Neural crest cell (in vitro differentiated cells): ENCODE results near the gene CIB2. TPM values are rescaled to one million over a fixed set of nuclear protein-coding genes. Genes with fewer than 3 reads are reported as not detected.

Experiments
- DNase-seq: peaks from one replicate; pipeline ENCODE4 v3.0.0; 2021; ENCODE audit warnings: low read depth, mixed read lengths, low spot score
- H3K27ac Mint-ChIP-seq: one replicate; pipeline ENCODE4 v1.8.0; 2021; ENCODE audit warnings: mild to moderate bottlenecking, mixed read lengths; ENCODE audit not compliant: unreplicated experiment
- H3K27me3 Mint-ChIP-seq: 2 replicates; pipeline ENCODE4 v1.8.0; 2021; ENCODE audit warnings: low read depth, mild to moderate bottlenecking, mixed read lengths
- H3K36me3 Mint-ChIP-seq: 2 replicates; pipeline ENCODE4 v1.8.0; 2021; ENCODE audit warnings: low read depth, mild to moderate bottlenecking, mixed read lengths
- H3K4me1 Mint-ChIP-seq: 2 replicates; pipeline ENCODE4 v1.8.0; 2021; ENCODE audit warnings: mixed read lengths
- H3K4me3 Mint-ChIP-seq: one replicate; pipeline ENCODE4 v1.8.0; 2021; ENCODE audit warnings: mild to moderate bottlenecking, mixed read lengths
- H3K9me3 Mint-ChIP-seq: 2 replicates; pipeline ENCODE4 v1.8.0; 2021; ENCODE audit warnings: mixed read lengths
- CTCF ChIP-seq: fragments of 200-600 bp; sonication (generic); conservative IDR thresholded peaks from 2 replicates; pipeline ENCODE4 v1.5.0; 2021; ENCODE audit warnings: antibody characterized with exemption, mild to moderate bottlenecking
- total RNA-seq: library from RNA; stranded (reverse); gene quantifications from 2 replicates; pipeline ENCODE4 v1.2.1, GENCODE V29; 2021

Gene CIB2
- total RNA-seq, 1 donor from 2014 or later: 37.7 TPM

GRCh38 chr15:78139578-78139977 lies 8.3 kb upstream of the CIB2 start:
- H3K36me3 Mint-ChIP-seq: no peaks in the 10 kb centered on the region
- no peak for DNase-seq
- no peaks in the 10 kb centered on the region for H3K27me3 Mint-ChIP-seq
- no peak for TF ChIP-seq CTCF
- no peak overlapping the region for H3K27ac Mint-ChIP-seq
- no peak overlapping the region for H3K4me3 Mint-ChIP-seq
- H3K4me1 Mint-ChIP-seq: no peaks in the 10 kb centered on the region
- H3K9me3 Mint-ChIP-seq: no peaks in the 10 kb centered on the region

- no peaks in the 10 kb centered on the region for H3K27me3 Mint-ChIP-seq
- H3K4me1 Mint-ChIP-seq: peaks cover 13% of the 10 kb centered on the region
- no peak for TF ChIP-seq CTCF
- no peaks in the 10 kb centered on the region for H3K36me3 Mint-ChIP-seq
- no peaks in the 10 kb centered on the region for H3K9me3 Mint-ChIP-seq
- H3K4me3 Mint-ChIP-seq: peak overlapping the region; percentile 39
- H3K27ac Mint-ChIP-seq: no peak overlapping the region
- DNase-seq: no peak
Observed at GRCh38 chr15:78133801-78134200, 2.6 kb upstream of the CIB2 start.

GRCh38 chr15:78130466-78131294 lies 565 bp downstream of the CIB2 start:
- Mint-ChIP-seq H3K27me3 (no peaks in the 10 kb centered on the region), H3K4me3 (peak overlapping the region; percentile 81), H3K36me3 (no peaks in the 10 kb centered on the region), H3K27ac (no peak overlapping the region), H3K9me3 (no peaks in the 10 kb centered on the region), H3K4me1 (peaks cover 17% of the 10 kb centered on the region)
- no peak for TF ChIP-seq CTCF
- DNase-seq: no peak

- Mint-ChIP-seq H3K27me3 (no peaks in the 10 kb centered on the region), H3K9me3 (no peaks in the 10 kb centered on the region), H3K27ac (no peak overlapping the region), H3K4me3 (peak overlapping the region; percentile 81), H3K4me1 (peaks cover 17% of the 10 kb centered on the region), H3K36me3 (no peaks in the 10 kb centered on the region)
- DNase-seq: no peak
- no peak for TF ChIP-seq CTCF
Observed at GRCh38 chr15:78129751-78130287, 1.4 kb downstream of the CIB2 start.

- Mint-ChIP-seq H3K4me1 (peaks cover 17% of the 10 kb centered on the region), H3K27me3 (no peaks in the 10 kb centered on the region), H3K4me3 (no peak overlapping the region), H3K36me3 (no peaks in the 10 kb centered on the region), H3K27ac (peak overlapping the region; percentile 28), H3K9me3 (no peaks in the 10 kb centered on the region)
- no peak for DNase-seq
- no peak for TF ChIP-seq CTCF
Observed at GRCh38 chr15:78129077-78129750, 2.0 kb downstream of the CIB2 start.
